Urothelium cell line (cell line): ENCODE results near the gene MORC2.

ENCODE experiments used
- DNase-seq: peaks from one replicate; pipeline ENCODE4 v3.0.0; 2011; ENCODE audit warnings: low spot score, mixed read lengths
- FAIRE-seq: peaks from 2 replicates; lab custom pipeline; 2011; peaks lifted over from hg19 to GRCh38; lab: Jason Lieb, UNC

MORC2 gene

DNA sequence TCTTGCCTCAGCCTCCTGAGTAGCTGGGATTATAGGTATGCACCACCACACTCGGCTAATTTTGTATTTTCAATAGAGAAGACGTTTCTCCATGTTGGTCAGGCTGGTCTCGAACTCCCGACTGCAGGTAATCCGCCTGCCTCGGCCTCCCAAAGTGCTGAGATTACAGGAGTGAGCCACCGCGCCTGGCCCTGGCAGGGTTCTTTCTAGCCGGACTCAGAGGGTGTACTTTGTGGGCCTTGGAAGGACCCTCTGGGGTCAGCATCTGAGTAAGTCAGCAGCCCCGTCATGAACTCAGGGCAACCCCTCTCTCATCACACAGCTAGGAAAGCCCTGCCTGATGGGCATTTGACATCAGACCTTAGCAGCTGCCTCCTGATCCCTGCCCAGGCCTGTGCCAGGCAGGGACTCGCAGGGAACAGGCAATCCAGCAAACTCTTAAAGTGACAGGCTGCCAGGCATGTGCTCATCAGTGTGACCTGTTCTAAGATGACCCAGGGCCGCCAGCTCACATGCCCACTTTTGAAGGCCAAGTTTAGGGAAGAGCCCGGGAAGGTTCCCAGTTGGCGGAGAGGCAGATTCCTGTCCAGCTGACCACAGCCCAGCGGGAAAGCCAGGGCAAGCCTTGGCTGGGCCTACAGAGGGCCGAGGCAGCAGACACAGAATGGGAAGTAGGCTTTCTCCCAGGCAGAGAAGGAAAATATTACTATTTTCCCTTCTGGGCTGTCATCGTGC lies 92.9 kb downstream of the MORC2 start:
- DNase-seq (no peak), FAIRE-seq (no peak)
